Measurements from ENCODE around the gene CTTNBP2NL. TPM values are rescaled to one million over a fixed set of nuclear protein-coding genes. Genes with fewer than 3 reads are reported as not detected.

CTTNBP2NL gene
- 6.4 to 9.4 TPM (median 8.3 TPM) in 5 replicates for total RNA-seq (2022; extraction: Qiagen RNA extraction; ENCODE audit: low read depth)

GRCh38 chr1:112395821-112396652 is at the start of gene CTTNBP2NL:
Gene CTTNBP2NL (plus strand): TSS chr1:112396214. CDS start chr1:112416166, 19,952 bp downstream.

GRCh38 chr1:112508278-112509004 is 112.4 kb downstream of the CTTNBP2NL start, which contains the start of gene WNT2B:
Gene WNT2B (plus strand): TSS chr1:112508965. CDS start chr1:112509263, 298 bp downstream.

Other genes with a start within 250 kb of the CTTNBP2NL start
- gene WNT2B, start 112.8 kb downstream of the CTTNBP2NL start, total RNA-seq (2022; extraction: Qiagen RNA extraction; ENCODE audit: low read depth): 0.10 to 0.39 TPM (median 0.17 TPM) in 5 replicates
- 10.6 to 13.5 TPM (median 11.6 TPM) in 5 replicates for gene ST7L, start 222.9 kb downstream of the CTTNBP2NL start, total RNA-seq (2022; extraction: Qiagen RNA extraction; ENCODE audit: low read depth)
- gene CAPZA1, start 223.6 kb downstream of the CTTNBP2NL start, total RNA-seq (2022; extraction: Qiagen RNA extraction; ENCODE audit: low read depth): 56.1 to 77.2 TPM (median 63.6 TPM) in 5 replicates